B cell (primary cell): ENCODE data around the gene RORC.

Experiments used
- CTCF ChIP-seq: fragments of 200-600 bp; IDR thresholded peaks from one replicate; pipeline ENCODE4 v1.8.0; 2022; ENCODE audit warnings: antibody characterized with exemption, mild to moderate bottlenecking
- EZH2 ChIP-seq: IDR thresholded peaks from 2 replicates; pipeline ENCODE4 v1.6.1; 2012; ENCODE audit warnings: borderline replicate concordance, low read depth, mild to moderate bottlenecking, moderate library complexity, low read length; ENCODE audit not compliant: insufficient read depth, poor library complexity, severe bottlenecking

GRCh38 chr1:151813271-151813977 is 18.2 kb downstream of the RORC start:
- no peak for TF ChIP-seq CTCF
- TF ChIP-seq EZH2: no peak
